Body of pancreas (tissue), 4 donors: ENCODE results near the gene RPRD1B. TPM values are rescaled to one million over a fixed set of nuclear protein-coding genes. Genes with fewer than 3 reads are reported as not detected.

Experiments
- ATAC-seq: fragments of 150-250 bp; one replicate; pipeline ENCODE4 v1.9.1; 2016
- DNase-seq, 4 donors: peaks; one replicate each; pipeline ENCODE4 v3.0.0-alpha.2; 2019
- H3K27ac ChIP-seq, 4 donors: fragments of 200-600 bp; sonication (generic); 1 replicate in 3 of 4; 2 replicates in 1 of 4; pipeline versions ENCODE4 v1.5.1 to v1.6.1; 2016 to 2019; ENCODE audit warnings: mild to moderate bottlenecking in 1 of 4, mixed read lengths in 1 of 4, moderate library complexity in 1 of 4
- H3K27me3 ChIP-seq, 2 donors: fragments of 200-600 bp; sonication (generic); one replicate each; pipeline ENCODE4 v1.6.0; 2016; ENCODE audit warnings: mild to moderate bottlenecking in 1 of 2
- H3K36me3 ChIP-seq, 2 donors: fragments of 200-600 bp; sonication (generic); replicated peaks in 1 of 2; 2 replicates each; pipeline ENCODE4 v1.5.1; 2016; ENCODE audit warnings: low read depth in 2 of 2; ENCODE audit not compliant: insufficient read depth in 1 of 2
- H3K4me1 ChIP-seq: fragments of 200-600 bp; sonication (generic); one replicate; pipeline ENCODE4 v1.6.0; 2016
- H3K4me3 ChIP-seq, 2 donors: fragments of 200-600 bp; sonication (generic); 1 replicate in 1 of 2; 2 replicates in 1 of 2; pipeline ENCODE4 v1.5.1; 2016 to 2019
- H3K9me3 ChIP-seq, 3 donors: fragments of 200-600 bp; sonication (generic); 1 replicate in 2 of 3; 2 replicates in 1 of 3; pipeline ENCODE4 v1.5.1; 2016
- CTCF ChIP-seq, 7 experiments: fragments of 450-650 bp in 4 of 7; fragments of 200-600 bp in 3 of 7; sonication (generic) in 3 of 7; IDR thresholded peaks; one replicate each; pipeline ENCODE4 v1.5.1; 2016 to 2019; ENCODE audit warnings: antibody characterized with exemption in 7 of 7
- POLR2A ChIP-seq, 3 donors: fragments of 450-650 bp; IDR thresholded peaks; one replicate each; pipeline ENCODE4 v1.6.1; 2016; ENCODE audit warnings: antibody characterized with exemption in 3 of 3, mild to moderate bottlenecking in 2 of 3
- WGBS, 2 donors: methylation state at CpG; one replicate each; pipeline ENCODE4 v1.1.5; 2017; 5-methylcytosine and 5-hydroxymethylcytosine counted together
- intact Hi-C: fragments of 100-400 bp; cut with DNase I; formaldehyde crosslinking; loops from one replicate; pipeline ENCODE4 v1.15.1; 2023
- total RNA-seq, 2 donors: library from RNA; depleted of rRNA; stranded (reverse); fragments of >200 nt; gene quantifications; one replicate each; pipeline ENCODE4 v1.1.0, GENCODE V29; 2016

The RPRD1B gene
- total RNA-seq, 2 donors from 2014 or later, result 8.8 to 12.5 TPM

DNA sequence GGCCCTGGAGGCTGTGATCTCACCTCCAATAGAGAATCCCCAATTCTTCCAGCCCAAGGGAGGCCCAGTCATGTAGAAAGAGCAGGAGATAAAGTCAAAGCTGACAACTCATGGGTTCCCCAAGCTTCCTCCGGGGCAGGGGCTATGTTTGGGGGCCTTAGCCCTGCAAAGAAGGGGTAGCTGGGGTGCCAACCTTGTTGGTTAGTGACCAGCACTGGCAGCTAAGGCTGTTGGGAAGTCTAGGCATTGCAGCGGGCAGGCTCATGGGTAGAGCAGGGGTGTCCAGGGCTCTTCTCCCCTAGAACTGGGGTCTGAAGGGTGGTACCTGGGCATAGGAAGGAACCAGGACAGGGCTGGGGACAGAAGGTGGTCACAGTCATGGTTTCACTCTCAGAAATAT is 95.1 kb downstream of the RPRD1B start:
- ATAC-seq (no peak), DNase-seq (peak in 1 of 4 donors; percentile 6)
- Histone ChIP-seq H3K36me3 (no peaks in the 10 kb centered on the region), H3K9me3 (no peaks in the 10 kb centered on the region), H3K27ac (no peak overlapping the region), H3K4me1 (peaks cover 25% of the 10 kb centered on the region), H3K4me3 (no peak overlapping the region), H3K27me3 (no peaks in the 10 kb centered on the region)
- intact Hi-C loops, result no loop called here
- WGBS, 2 donors, result 80 to 81% methylated on average over 1 to 2 of the region's 2 CpGs
- TF ChIP-seq CTCF (IDR thresholded peaks at IDR 0.05) (no peak), POLR2A (IDR thresholded peaks at IDR 0.05) (no peak)

DNA sequence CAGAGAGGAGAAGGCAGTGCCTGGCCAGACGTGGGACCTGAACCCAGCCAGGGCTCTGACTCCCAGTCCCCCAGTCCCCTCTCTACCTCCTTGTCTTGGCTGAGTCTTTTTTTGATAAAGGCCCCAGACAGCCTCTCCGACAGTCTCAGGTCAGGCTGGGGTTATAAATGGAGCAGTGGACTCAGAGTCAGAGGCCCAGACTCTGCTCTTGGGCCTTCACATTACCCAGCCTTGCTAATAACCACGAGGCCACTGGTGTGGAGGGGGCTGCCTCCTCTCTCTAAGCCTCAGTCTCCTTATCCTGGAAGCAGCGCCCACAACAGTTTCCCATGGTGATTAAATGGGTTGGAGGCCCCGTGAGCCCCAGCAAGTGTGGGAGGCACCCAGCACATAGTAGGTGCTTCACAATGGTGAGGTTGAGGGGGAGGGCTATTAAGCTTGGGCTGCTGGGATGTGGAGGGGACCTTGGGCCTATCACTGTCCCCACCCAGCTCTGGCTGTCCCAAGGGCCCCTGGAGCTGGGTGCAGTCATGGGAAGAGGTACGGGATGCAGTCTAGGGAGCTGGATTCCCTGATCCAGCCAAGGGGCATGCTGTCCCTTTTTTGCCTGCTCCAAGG is 95.8 kb downstream of the RPRD1B start:
- intact Hi-C loops, result no loop called here
- TF ChIP-seq CTCF (IDR thresholded peaks at IDR 0.05) (no peak), POLR2A (IDR thresholded peaks at IDR 0.05) (no peak)
- ATAC-seq (no peak), DNase-seq (peak in 1 of 4 donors; percentile 1)
- H3K36me3 ChIP-seq, result no peaks in the 10 kb centered on the region
- no peak overlapping the region for H3K27ac ChIP-seq
- 90 to 93% methylated on average over 6 of the region's 6 CpGs for WGBS, 2 donors
- H3K9me3 ChIP-seq, result no peaks in the 10 kb centered on the region
- no peaks in the 10 kb centered on the region for H3K27me3 ChIP-seq
- no peak overlapping the region for H3K4me3 ChIP-seq
- peaks cover 28% of the 10 kb centered on the region for H3K4me1 ChIP-seq

DNA sequence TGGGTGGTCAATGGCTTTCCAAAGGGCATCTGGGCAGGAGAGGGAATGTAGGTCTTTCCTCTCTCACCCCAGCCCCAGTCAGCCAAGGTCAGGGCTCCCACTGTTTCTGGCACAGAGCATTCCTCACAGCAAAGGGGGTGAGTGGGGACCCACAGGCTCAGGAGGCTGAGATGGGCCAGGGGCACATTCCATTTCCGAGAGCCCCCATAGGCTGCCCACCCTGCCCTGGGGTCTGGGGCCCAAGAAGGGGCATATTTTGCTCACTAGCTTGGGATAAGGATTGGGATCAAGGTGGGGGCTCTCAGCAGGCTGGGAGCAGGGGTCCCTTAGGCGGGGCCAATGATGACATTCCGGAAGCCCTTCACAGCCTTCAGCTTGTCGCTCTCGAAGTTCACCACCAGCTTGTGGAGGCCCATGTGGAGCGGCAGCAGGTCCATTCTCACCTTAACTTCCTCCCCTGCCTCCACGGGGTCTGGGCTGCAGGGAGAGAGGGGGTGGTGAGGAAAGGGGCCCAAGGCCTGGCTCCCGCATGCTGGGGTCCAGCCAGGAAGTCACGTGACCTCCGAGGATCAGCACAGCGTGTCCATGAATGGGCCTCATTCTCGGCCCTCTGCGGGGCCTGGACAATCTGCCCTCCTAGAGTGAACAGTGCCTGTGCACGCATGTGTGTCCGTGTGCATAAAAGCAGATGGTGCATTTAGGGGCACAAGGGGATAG is 96.5 kb downstream of the RPRD1B start:
- ATAC-seq (no peak), DNase-seq (no peak)
- intact Hi-C loops, result no loop called here
- Histone ChIP-seq H3K9me3 (no peaks in the 10 kb centered on the region), H3K4me1 (peaks cover 32% of the 10 kb centered on the region), H3K27ac (no peak overlapping the region), H3K36me3 (no peaks in the 10 kb centered on the region), H3K27me3 (no peaks in the 10 kb centered on the region), H3K4me3 (no peak overlapping the region)
- no peak for TF ChIP-seq POLR2A (IDR thresholded peaks at IDR 0.05)
- TF ChIP-seq CTCF (IDR thresholded peaks at IDR 0.05), result no peak
- 83 to 89% methylated on average over 6 to 14 of the region's 15 CpGs for WGBS, 2 donors

- WGBS, 2 donors, result 89 to 91% methylated on average over 18 to 19 of the region's 19 CpGs
- Histone ChIP-seq H3K4me1 (peaks cover 23% of the 10 kb centered on the region), H3K36me3 (no peaks in the 10 kb centered on the region), H3K27me3 (no peaks in the 10 kb centered on the region), H3K4me3 (no peak overlapping the region), H3K27ac (no peak overlapping the region), H3K9me3 (no peaks in the 10 kb centered on the region)
- intact Hi-C loops, result no loop called here
- no peak for ATAC-seq
- no peak for TF ChIP-seq CTCF (IDR thresholded peaks at IDR 0.05)
- TF ChIP-seq POLR2A (IDR thresholded peaks at IDR 0.05), result no peak
- DNase-seq, result no peak
These were observed 97.4 kb downstream of the RPRD1B start for GRCh38 chr20:38130687-38131587.
